C4-2B (cell line): Measurements from ENCODE around the gene ZNF385A.

Source experiments
- CTCF ChIP-seq: fragments of 450-650 bp; conservative IDR thresholded peaks from 2 replicates; pipeline ENCODE4 v1.5.1; 2017; ENCODE audit warnings: mild to moderate bottlenecking
- ZFX ChIP-seq: fragments of 450-650 bp; IDR thresholded peaks from 2 replicates; pipeline ENCODE4 v1.6.1; 2017

GRCh38 chr12:54417712-54418440 is 33.3 kb upstream of the ZNF385A start:
- no peak for TF ChIP-seq CTCF
- TF ChIP-seq ZFX = no peak
